NCI-H345 (cell line): ENCODE data around the gene ADAMTS2.

Source experiments
- DNase-seq: peaks from one replicate; lab custom pipeline; 2025; lab: John Stamatoyannopoulos, UW

The ADAMTS2 gene

DNA sequence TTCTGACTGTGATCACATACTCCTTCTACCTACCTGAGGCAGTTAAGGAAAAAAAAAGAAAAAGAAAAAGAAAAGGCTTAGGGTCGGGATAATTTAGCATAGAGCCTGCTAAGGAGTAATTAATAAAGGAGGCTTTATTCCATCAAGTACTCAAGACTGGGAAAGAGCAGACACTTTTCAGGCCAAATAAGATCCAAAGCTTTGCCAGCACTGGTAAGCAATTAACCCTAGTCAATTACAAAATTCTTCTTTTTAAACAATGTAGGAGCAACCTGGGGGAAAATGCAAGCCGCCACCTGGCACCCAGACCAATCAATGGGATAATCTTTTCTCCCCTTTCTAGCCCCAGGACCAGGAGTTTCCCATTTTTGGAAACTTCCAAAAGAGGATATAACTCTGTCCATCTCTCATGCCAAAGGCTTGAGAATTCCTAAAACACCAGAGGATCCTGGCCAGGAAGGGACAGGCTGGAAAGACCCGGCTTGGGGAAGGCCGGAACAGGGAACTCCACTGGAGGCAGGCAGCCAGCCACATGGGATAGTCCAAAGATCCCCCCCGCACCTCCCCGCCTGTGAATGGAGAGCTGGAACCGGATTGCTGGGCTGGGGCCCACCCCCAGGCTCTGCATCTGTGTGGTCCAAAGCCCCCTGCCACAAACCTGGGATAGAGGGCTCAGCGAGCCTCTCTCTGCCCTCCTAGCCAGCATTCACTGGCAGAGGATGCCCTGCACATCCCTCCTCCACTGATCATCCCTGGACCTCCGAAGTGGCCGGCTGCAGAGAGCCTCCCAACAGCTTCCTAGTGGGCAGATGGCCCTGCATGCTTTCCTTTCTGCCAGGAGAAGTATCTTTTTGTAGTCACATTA lies 167.3 kb downstream of the ADAMTS2 start:
- DNase-seq: no peak

- no peak for DNase-seq
Measured at GRCh38 chr5:179176571-179177230, 168.6 kb downstream of the ADAMTS2 start.

- DNase-seq: no peak
Measured at GRCh38 chr5:179176166-179176565, 169.1 kb downstream of the ADAMTS2 start.

- no peak for DNase-seq
Measured at GRCh38 chr5:179171816-179172745, 173.2 kb downstream of the ADAMTS2 start.

DNA sequence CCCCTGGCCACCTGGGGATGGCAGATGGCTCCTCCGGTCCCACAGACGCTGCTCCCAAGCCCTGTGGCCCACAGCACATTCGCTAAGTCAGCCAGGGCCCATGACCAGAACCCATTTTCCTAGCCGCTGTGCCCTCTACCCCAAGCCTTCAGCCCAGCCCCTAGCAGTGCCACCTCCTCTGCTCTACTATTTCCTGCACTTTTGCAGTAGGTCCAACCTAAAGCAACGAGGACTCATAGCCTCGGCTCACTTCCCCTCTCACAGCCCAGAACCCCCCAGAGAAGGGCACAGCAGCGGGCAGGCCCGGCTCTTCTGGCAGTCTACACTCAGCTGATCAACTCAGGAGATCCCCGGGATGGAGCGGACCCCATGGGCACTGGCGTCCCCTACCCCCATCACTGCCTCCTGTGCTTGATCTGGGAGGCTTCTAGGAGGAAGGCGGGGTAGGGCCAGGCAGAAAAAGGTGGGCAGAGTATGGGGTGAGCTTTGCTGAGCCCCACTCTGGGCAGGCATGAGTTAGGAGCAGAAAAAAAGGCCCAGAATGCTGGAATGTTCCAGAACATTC lies 173.9 kb downstream of the ADAMTS2 start:
- no peak for DNase-seq

DNA sequence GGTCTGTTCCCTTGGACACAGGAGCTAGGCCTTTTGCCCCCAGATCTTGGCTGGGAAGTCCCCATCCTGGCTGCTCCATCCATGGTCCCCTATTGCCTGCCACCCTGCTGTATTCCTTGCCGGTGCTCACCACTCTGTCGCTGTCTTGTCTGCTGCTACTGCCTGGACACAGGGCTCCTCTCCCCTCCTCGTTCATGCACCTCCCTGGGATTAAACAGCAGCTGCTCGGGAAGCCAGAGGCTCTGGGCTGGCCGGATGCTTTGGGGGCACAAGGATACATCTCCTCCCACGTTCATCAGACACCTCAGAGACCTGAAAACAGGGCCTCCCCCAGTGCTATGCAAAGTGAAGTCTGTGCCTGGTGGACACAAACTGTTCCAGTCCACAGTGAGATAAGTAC lies 174.7 kb downstream of the ADAMTS2 start:
- no peak for DNase-seq

GRCh38 chr5:179169836-179170235 lies 175.4 kb downstream of the ADAMTS2 start:
- no peak for DNase-seq

DNA sequence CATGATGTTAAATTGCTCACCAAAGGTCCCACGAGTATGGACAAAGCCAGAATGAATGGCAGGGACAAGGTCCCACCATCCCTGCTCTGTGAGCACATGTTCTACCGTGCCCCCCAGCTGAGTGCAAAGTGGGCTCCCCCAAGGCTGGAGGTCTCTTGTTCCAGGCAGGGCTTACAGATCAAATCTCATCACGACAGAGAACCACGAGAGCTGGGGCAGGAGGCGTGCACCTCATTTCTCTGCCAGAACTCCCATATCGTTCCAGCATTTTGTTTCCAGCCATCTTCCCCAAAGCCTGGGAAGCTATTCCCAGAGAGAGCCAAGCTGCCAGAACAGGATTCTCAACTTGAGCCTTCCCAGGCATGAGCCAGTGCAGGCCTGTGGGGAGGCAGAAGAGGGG lies 176.6 kb downstream of the ADAMTS2 start:
- DNase-seq: no peak

GRCh38 chr5:179167871-179168451 lies 177.3 kb downstream of the ADAMTS2 start:
- DNase-seq: no peak

DNA sequence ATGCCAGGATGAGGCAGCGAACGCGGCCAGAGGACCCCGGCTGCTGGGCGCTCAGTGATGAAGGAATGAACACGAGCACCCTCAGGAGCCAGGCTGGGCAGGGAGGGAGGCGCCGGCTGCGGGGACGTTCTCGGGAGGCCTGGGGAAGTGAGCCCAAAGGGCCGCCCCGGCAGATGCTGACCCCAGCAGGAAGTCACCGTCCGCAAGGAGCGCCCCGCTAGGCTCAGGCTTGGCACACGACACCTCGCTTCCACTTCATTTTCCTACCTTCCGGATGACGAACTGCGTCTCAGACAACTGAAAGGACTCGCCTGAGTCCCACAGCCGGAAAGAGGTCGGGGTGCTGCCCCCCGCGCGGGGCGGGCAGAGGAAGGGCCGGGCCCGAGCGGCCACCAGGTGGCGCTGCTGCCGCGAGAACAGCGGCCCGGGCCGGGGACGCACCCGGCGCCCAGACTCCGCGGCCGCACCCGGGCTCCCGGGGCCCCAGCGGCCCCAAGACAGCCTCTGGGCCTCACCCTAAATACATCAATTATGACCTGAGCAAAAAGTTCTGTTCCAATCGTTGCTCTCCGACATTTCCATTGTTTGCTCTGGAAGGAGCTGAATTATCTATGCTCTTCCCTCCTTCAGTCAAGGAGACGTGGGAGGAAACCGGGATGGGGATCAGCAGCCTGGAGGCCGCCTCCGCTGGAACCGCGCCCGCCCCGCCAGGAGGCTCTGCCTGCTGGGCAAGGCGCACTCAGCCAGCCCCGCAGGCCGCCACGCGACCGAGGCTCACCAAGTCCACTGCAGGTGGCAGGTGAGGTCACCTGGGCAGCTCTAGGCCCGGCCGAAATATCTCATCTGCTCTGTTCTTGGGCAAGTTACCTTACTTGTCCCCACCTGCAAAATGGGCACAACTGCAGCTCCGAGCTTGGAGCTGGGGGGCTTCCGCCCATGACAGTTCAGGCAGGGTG lies 178.1 kb downstream of the ADAMTS2 start:
- DNase-seq: peak; percentile 56

- no peak for DNase-seq
Measured at GRCh38 chr5:179166171-179166885, 178.9 kb downstream of the ADAMTS2 start.

DNA sequence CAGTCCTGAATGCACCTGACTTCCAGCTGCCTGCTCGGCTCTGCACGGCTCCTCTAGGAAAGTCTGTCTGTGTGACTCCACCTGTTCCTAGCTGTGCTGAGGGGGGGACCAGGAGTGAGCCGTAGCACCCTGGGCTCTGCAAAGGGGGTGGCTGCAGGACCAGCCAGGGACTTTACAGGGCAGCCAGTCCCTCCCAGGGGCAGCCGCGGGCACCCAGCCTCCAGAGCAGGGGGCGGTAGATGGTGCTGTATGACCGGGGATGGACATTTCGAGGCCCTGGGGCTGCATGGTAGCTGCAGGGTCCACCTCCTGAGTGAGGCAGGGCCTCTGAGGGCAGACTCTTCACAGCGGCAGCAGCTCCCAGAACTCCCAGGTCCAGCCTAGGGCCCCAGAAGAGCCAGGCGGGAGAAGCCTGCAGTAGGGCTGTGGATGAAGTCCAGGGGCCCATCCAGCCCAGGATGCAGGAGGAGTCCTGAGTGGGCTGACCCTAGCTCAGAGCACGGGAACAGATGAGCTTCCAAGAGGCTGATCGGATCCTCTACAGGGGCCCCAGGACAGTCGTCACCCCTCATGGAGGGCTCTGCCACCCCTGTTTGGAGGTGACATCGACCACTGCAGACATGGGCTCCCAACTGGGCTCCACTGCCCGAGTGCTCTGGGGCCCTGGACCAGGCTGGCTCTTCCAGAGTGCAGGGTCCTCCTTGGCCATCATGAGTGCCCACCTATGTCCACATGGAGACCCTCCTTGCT lies 179.7 kb downstream of the ADAMTS2 start:
- no peak for DNase-seq

DNA sequence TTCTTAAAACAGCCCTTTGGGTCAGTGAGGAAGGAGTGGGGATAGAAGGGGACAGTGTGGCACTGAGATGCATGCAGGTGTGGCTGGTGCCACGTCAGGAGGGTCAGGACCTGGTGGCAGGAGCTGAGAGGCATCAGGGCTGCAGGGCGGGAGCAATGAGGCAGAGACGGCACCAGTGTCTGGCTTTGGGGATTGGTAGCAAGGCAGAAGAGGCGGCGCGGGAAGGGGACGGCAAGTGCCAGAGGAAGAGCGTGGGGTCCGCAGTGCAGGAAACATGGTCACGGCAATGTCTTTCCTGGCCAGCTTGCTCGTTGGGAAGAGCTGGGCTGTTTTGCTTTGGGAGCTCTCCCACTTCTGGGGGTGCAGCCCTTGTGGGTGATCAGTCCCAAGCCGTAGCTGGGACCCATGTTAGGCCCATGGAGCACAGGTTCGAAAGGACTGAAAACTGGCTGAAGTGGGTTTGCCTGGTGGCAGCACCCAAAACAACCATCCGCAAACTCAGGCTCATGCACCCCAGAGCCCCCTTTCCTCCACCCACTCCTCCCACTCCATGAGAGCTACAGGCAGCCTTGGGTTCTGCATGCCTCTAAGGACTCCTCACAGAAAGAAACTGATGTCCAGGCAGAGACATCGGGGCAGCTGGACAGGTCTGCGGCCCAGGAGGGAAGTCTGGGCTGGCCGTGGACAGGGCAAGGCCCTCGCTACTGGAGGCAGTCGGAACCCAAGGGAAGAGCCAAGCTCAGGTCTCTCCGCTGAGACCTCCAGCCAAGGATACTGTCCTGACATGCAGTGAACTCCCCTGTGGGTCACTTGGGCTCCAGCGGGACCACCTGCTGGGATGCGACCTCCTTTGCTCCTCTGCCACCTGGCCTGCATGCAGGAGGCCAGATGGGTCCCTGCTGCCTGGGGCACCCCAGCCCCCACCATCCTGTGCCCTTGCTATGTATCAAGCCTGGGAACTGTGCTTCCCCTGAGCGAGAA lies 180.6 kb downstream of the ADAMTS2 start:
- DNase-seq: no peak

GRCh38 chr5:179163236-179164155 lies 181.8 kb downstream of the ADAMTS2 start:
- no peak for DNase-seq

DNA sequence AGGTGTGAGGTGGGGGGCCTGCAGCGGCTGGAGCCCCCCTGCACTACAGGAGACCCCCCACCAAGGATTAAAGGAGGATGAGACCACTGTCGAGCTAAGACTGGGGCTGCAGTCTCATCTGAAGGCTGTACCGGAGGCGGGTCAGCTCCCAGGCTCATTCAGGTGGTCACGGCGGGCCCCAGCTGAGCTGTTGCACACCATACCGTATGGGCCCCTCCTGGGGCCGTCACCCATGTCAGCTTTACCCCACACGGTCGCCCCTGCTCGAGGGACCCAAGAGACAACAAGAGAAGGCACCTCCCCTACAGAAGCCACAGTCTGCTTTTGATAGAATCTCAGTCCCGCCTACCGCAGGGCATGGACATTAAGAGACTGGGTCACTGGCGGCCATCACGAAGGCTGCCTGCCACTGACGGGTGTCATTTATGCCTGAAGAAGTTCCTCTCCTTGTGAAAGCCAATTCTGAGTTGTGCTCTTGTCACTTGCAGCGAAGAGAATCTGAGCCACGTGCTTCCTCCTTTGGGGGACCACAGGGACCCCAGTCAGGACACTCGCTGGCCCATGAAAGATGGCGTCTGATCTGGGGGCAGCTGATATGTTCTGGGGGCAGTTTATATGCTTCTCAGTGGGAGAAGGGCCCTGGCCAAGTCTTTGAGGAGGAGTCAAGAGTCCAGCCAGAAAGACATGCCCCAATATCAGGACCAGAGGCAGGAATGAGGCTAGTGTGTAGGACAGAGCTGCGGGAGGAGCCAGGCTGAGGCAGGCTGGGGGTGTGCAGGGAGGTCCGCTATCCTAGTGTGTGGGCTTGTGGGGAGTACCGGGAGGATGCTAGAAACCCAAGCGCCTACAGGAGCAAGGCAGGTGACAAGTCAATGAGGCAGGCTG lies 182.7 kb downstream of the ADAMTS2 start:
- DNase-seq: no peak

DNA sequence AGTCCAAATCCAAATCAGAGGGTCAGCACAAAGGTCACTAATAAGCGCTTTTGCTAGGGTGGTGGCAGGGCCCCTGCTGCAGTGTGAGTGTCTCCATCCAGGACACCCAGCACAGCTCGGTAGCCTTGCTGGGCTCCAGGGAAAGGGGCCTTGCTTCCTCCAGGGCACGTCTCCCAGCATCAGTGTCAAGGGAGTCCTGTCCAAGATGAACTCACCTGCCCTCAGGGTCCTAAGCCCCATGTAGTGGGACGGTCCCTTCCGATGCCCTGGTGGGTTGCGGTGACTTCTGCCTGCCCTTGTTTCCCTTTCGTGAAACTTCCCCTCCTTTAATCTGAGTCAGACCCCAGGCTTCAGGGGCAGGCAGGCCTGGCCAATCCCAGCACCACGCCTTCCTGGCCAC lies 183.4 kb downstream of the ADAMTS2 start:
- no peak for DNase-seq
